ENCODE measurements around the gene CREB3L2. TPM values are rescaled to one million over a fixed set of nuclear protein-coding genes. Genes with fewer than 3 reads are reported as not detected.

Gene CREB3L2
- total and polyA plus RNA-seq, 2 of the 8 experiments (the other 6 are each of a cell fraction or from before 2014, with no cell fraction given), result 14.4 to 48.3 TPM

GRCh38 chr7:137992104-137992549, 9.8 kb downstream of the CREB3L2 start:
- 96% methylated on average over 5 of the region's 5 CpGs; no CpG with 5 or more reads in 1 of the 2 experiments for WGBS, 2 experiments (ENCODE audit: extremely low coverage in 1 of 2, insufficient coverage in 1 of 2, insufficient read length in 1 of 2, insufficient replicate concordance in 2 of 2, low coverage in 1 of 2, low lambda C conversion rate in 2 of 2, missing lambda C conversion rate in 1 of 2)
- Histone ChIP-seq H3K18ac (ENCODE audit: extremely low read depth, low read length) (no peak overlapping the region), H2BK5ac (ENCODE audit: low read depth, low read length) (no peak overlapping the region), H3K4ac (replicated peaks; ENCODE audit: insufficient read length, low read depth, low read length) (no peak overlapping the region), H3K27me3 (replicated peaks in 1 of 4; ENCODE audit: control insufficient read depth in 3 of 4, extremely low read depth in 1 of 4, insufficient read depth in 3 of 4, low read length in 3 of 4) (no peaks in the 10 kb centered on the region), H3K79me2 (ENCODE audit: control insufficient read depth in 1 of 2, insufficient read depth in 2 of 2, low read length in 2 of 2) (peaks cover 12 to 92% of the 10 kb centered on the region in 2 experiments), H3K4me1 (replicated peaks in 1 of 4; ENCODE audit: control insufficient read depth in 3 of 4, insufficient read depth in 4 of 4, low read length in 3 of 4) (peaks cover 0 to 10% (median 0%) of the 10 kb centered on the region in 4 experiments; a peak in 3 of 7 replicates), H3K9ac (replicated peaks in 1 of 4; ENCODE audit: extremely low read depth in 1 of 4, low read depth in 3 of 4, low read length in 3 of 4) (no peak overlapping the region), H3K79me1 (ENCODE audit: low read depth, low read length) (peaks cover 15% of the 10 kb centered on the region; the same call in 1 of the 2 replicates), H3K56ac (replicated peaks; ENCODE audit: insufficient read length, low read depth, low read length) (no peak overlapping the region), H3K14ac (ENCODE audit: insufficient read length) (no peak overlapping the region), H2BK12ac (ENCODE audit: low read depth, low read length) (no peak overlapping the region), H2BK15ac (ENCODE audit: low read length) (no peak overlapping the region), H2BK20ac (ENCODE audit: low read length) (no peak overlapping the region), H2AFZ (ENCODE audit: low read length) (no peak overlapping the region), H3K4me3 (ENCODE audit: extremely low read depth in 1 of 4, insufficient read depth in 2 of 4, low read depth in 3 of 4, low read length in 4 of 4) (no peak overlapping the region), H3K23ac (ENCODE audit: insufficient read length) (no peak overlapping the region), H2BK120ac (replicated peaks; ENCODE audit: low read depth, low read length) (no peak overlapping the region), H4K20me1 (replicated peaks in 1 of 2; ENCODE audit: control insufficient read depth in 1 of 2, insufficient read depth in 2 of 2, low read length in 2 of 2) (peaks cover 0 to 5% of the 10 kb centered on the region in 2 experiments), H3K23me2 (ENCODE audit: low read depth, low read length) (no peaks in the 10 kb centered on the region), H3K27ac (ENCODE audit: low read depth, low read length) (no peak overlapping the region), H2AK5ac (ENCODE audit: low read depth, low read length) (no peak overlapping the region), H4K8ac (ENCODE audit: extremely low read depth, insufficient read depth, low read length) (no peak overlapping the region), H3K36me3 (ENCODE audit: control insufficient read depth in 2 of 4, insufficient read depth in 4 of 4, low read length in 3 of 4) (no peaks in the 10 kb centered on the region), H3K4me2 (ENCODE audit: insufficient read depth in 1 of 2, low read depth in 2 of 2, low read length in 2 of 2) (no peak overlapping the region), H4K91ac (replicated peaks; ENCODE audit: insufficient read length, low read length) (no peak overlapping the region), H4K5ac (ENCODE audit: insufficient read length, low read depth, low read length) (no peak overlapping the region), H3K9me3 (ENCODE audit: insufficient read depth in 2 of 2, low read depth in 1 of 2, low read length in 1 of 2) (no peaks in the 10 kb centered on the region)
- POLR2A ChIA-PET (ENCODE audit: partially characterized antibody), result interaction anchor here (0.6 to 1.7 kb wide), 2 partner anchors 9 to 68 kb away, joined by 3 to 5 read pairs; partner anchors contain the start of gene CREB3L2
- no peak for DNase-seq (ENCODE audit: low read depth in 1 of 2, low spot score in 2 of 2)
- CTCF ChIA-PET (ENCODE audit: partially characterized antibody), result interaction anchor here (0.5 to 3.7 kb wide), 14 partner anchors 10 to 383 kb away, joined by 3 to 18 read pairs (median 4); partner anchors contain the start of gene CREB3L2
- FAIRE-seq, result no peak
- TF ChIP-seq TBP (IDR thresholded peaks at IDR 0.05; ENCODE audit: low read depth, low read length) (no peak), CHD1 (IDR thresholded peaks at IDR 0.05; ENCODE audit: low read depth, low read length) (no peak), EZH2 (IDR thresholded peaks at IDR 0.05; ENCODE audit: low read depth, low read length, severe bottlenecking) (no peak), SAP30 (IDR thresholded peaks at IDR 0.05; ENCODE audit: insufficient read depth, insufficient replicate concordance, low read length) (no peak), E2F6 (IDR thresholded peaks at IDR 0.05) (no peak), EGR1 (IDR thresholded peaks at IDR 0.05; ENCODE audit: borderline replicate concordance, low read depth, low read length) (no peak), CEBPB (IDR thresholded peaks at IDR 0.05; ENCODE audit: low read depth, low read length) (no peak), BACH1 (IDR thresholded peaks at IDR 0.05; ENCODE audit: low read length) (no peak), NRF1 (IDR thresholded peaks at IDR 0.05; ENCODE audit: low read depth, low read length) (no peak), HDAC2 (IDR thresholded peaks at IDR 0.05; ENCODE audit: borderline replicate concordance in 1 of 2, low read depth in 2 of 2, low read length in 2 of 2) (no peak), SP4 (IDR thresholded peaks at IDR 0.05; ENCODE audit: low read length) (no peak)
